Measurements from ENCODE around the gene MAP3K2.

Gene MAP3K2

DNA sequence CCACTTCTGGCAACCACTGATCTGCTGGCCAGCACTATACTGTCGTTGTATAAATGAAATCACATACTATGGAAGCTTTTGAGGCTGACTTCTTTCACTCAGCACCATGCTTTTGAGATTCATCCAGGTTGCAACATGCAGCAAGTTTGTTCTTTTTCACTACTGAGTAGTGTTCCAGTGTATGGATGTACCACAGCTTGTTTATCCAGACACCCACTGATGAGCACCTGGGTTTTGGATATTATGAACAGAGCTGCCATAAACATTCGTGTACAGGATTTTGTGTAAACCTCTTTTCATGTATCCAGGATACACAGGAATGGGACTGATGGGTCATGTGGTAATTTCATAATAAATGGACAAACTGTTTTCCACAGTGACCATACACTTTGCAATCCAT lies 104.5 kb downstream of the MAP3K2 start:
- DNase-seq = no peak
- peaks cover 20% of the 10 kb centered on the region for H3K9me3 Mint-ChIP-seq
- TF ChIP-seq, protein P1, sequence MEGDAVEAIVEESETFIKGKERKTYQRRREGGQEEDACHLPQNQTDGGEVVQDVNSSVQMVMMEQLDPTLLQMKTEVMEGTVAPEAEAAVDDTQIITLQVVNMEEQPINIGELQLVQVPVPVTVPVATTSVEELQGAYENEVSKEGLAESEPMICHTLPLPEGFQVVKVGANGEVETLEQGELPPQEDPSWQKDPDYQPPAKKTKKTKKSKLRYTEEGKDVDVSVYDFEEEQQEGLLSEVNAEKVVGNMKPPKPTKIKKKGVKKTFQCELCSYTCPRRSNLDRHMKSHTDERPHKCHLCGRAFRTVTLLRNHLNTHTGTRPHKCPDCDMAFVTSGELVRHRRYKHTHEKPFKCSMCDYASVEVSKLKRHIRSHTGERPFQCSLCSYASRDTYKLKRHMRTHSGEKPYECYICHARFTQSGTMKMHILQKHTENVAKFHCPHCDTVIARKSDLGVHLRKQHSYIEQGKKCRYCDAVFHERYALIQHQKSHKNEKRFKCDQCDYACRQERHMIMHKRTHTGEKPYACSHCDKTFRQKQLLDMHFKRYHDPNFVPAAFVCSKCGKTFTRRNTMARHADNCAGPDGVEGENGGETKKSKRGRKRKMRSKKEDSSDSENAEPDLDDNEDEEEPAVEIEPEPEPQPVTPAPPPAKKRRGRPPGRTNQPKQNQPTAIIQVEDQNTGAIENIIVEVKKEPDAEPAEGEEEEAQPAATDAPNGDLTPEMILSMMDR (IDR thresholded peaks at IDR 0.05) = no peak
- no peak overlapping the region for H3K27ac Mint-ChIP-seq
- H3K4me3 Mint-ChIP-seq = no peak overlapping the region
- no peaks in the 10 kb centered on the region for H3K4me1 Mint-ChIP-seq
- H3K36me3 Mint-ChIP-seq (ENCODE audit: low read depth) = peaks cover 98% of the 10 kb centered on the region
- H3K27me3 Mint-ChIP-seq (ENCODE audit: low read depth, poor library complexity) = no peaks in the 10 kb centered on the region

GRCh38 chr2:127280693-127281092 lies 107.1 kb downstream of the MAP3K2 start:
- Mint-ChIP-seq H3K27ac (no peak overlapping the region), H3K4me3 (no peak overlapping the region), H3K9me3 (peaks cover 17% of the 10 kb centered on the region), H3K27me3 (ENCODE audit: low read depth, poor library complexity) (no peaks in the 10 kb centered on the region), H3K36me3 (ENCODE audit: low read depth) (peaks cover 96% of the 10 kb centered on the region), H3K4me1 (no peaks in the 10 kb centered on the region)
- DNase-seq = no peak
- TF ChIP-seq, protein P1 (IDR thresholded peaks at IDR 0.05) = no peak

DNA sequence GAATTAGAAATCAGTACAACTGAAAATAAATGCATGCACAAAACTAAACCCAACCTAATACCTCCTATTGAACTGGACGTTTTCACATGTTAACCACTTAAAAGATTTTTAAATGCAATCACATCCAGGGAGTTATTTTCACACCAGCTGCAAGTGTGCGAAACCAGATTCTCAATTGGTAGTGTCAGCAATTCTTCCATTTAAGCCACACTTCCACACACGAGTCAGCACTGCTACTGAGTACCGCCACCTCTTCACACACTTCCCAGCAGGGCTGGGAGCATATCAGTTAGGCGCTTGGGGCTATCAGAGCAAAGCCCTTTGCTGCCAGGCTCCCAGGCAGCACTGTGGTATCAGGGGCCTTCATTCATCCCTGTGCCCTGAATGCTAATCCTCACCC lies 108.0 kb downstream of the MAP3K2 start:
- H3K27me3 Mint-ChIP-seq (ENCODE audit: low read depth, poor library complexity) = no peaks in the 10 kb centered on the region
- no peak overlapping the region for H3K27ac Mint-ChIP-seq
- H3K36me3 Mint-ChIP-seq (ENCODE audit: low read depth) = peaks cover 96% of the 10 kb centered on the region
- TF ChIP-seq, protein P1 (IDR thresholded peaks at IDR 0.05) = no peak
- no peak overlapping the region for H3K4me3 Mint-ChIP-seq
- no peak for DNase-seq
- peaks cover 14% of the 10 kb centered on the region for H3K9me3 Mint-ChIP-seq
- H3K4me1 Mint-ChIP-seq = no peaks in the 10 kb centered on the region

DNA sequence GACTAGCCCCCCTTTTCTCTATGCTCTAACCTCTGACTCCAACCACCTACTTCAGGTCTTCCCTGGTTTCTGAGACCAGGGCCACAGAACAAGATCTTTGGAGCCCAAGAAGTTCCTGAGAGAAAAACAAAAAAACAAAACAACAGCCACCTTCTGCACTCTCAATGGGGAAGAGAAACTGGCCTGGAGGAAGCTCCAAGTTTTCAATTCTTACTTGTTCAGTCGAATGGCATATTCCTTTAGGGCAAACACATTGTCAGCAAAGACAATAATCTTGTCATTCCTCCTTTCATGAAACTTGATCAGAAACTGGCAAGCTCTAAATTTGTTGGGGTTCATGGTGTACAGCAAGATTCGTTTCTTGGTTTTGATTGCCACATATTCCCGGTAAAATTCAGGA lies 108.8 kb downstream of the MAP3K2 start:
- Mint-ChIP-seq H3K4me3 (no peak overlapping the region), H3K27ac (no peak overlapping the region), H3K4me1 (no peaks in the 10 kb centered on the region), H3K27me3 (ENCODE audit: low read depth, poor library complexity) (no peaks in the 10 kb centered on the region), H3K9me3 (peaks cover 6% of the 10 kb centered on the region), H3K36me3 (ENCODE audit: low read depth) (peaks cover 92% of the 10 kb centered on the region)
- no peak for DNase-seq
- TF ChIP-seq, protein P1 (IDR thresholded peaks at IDR 0.05) = no peak

DNA sequence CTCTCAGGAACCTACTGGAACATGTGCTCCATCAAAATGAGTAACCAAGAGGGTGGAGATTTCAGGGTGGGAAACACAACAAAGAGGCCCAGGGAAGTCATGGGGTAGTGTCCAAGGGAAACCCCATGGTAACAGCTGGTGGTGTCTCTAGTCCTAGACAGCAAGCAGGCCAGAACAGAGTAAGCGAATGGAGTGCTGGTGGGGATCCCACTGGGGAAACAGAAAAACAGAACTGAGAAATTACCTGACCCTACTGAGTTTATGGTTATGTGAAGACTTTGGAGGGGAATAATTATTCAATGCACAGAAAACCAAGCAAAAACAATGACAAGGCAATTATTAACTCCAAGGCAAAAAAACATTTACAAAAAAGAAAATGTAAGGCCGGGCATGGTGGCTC lies 110.7 kb downstream of the MAP3K2 start:
- Mint-ChIP-seq H3K9me3 (no peaks in the 10 kb centered on the region), H3K27ac (peak overlapping the region; percentile 15), H3K4me1 (no peaks in the 10 kb centered on the region), H3K4me3 (no peak overlapping the region), H3K36me3 (ENCODE audit: low read depth) (peaks cover 91% of the 10 kb centered on the region), H3K27me3 (ENCODE audit: low read depth, poor library complexity) (no peaks in the 10 kb centered on the region)
- TF ChIP-seq, protein P1 (IDR thresholded peaks at IDR 0.05) = no peak
- no peak for DNase-seq

DNA sequence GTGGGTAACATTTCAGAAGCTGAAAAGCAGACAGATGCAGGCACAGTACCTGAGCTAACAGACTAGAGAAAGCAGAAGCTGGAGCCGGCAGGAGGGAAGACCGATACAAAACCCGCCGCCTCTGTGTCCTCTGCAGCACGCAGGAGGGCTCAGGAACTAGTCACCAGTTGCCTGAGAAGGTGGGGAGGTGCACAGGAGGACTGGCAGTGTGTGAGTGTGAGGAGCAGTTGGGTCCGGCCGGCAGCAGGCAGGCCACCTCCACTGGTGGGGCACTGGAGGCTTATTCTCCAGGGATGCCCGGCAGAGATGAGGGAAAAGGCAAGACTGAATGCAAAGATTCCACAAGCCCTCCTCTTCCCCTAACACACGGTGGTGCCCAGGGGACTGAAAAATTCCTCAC lies 112.0 kb downstream of the MAP3K2 start:
- Mint-ChIP-seq H3K36me3 (ENCODE audit: low read depth) (peaks cover 90% of the 10 kb centered on the region), H3K27ac (no peak overlapping the region), H3K9me3 (no peaks in the 10 kb centered on the region), H3K27me3 (ENCODE audit: low read depth, poor library complexity) (no peaks in the 10 kb centered on the region), H3K4me3 (no peak overlapping the region), H3K4me1 (no peaks in the 10 kb centered on the region)
- TF ChIP-seq, protein P1 (IDR thresholded peaks at IDR 0.05) = no peak
- no peak for DNase-seq
